ENCODE data around the gene APOBEC3C.
"Not testable (repeated sequence)": the region's sequence is repeated elsewhere in the genome, so short reads cannot be mapped to it uniquely, and the experiment has no call there.

The APOBEC3C gene

GRCh38 chr22:39013942-39014722 is at the start of gene APOBEC3C:
Gene APOBEC3C (plus strand): TSS chr22:39014257. CDS start chr22:39014363, 106 bp downstream.
- DNase-seq: peak; percentile 0

GRCh38 chr22:38964306-38964705 is 49.8 kb upstream of the APOBEC3C start:
- DNase-seq: no peak

GRCh38 chr22:38964989-38965388 is 49.1 kb upstream of the APOBEC3C start:
- DNase-seq: no peak

GRCh38 chr22:38965614-38966379 is 48.3 kb upstream of the APOBEC3C start:
- no peak for DNase-seq

- DNase-seq: no peak
Observed at GRCh38 chr22:38966380-38966702, 47.7 kb upstream of the APOBEC3C start.

GRCh38 chr22:38966942-38967341 is 47.1 kb upstream of the APOBEC3C start:
- no peak for DNase-seq

GRCh38 chr22:38967451-38968450 is 46.3 kb upstream of the APOBEC3C start:
- DNase-seq: no peak

- no peak for DNase-seq
Observed at GRCh38 chr22:38968801-38969200, 45.3 kb upstream of the APOBEC3C start.

- no peak for DNase-seq
Observed at GRCh38 chr22:38970551-38970950, 43.5 kb upstream of the APOBEC3C start.

- DNase-seq: no peak
Observed at GRCh38 chr22:38971202-38971601, 42.9 kb upstream of the APOBEC3C start.

GRCh38 chr22:38971791-38972190 is 42.3 kb upstream of the APOBEC3C start:
- DNase-seq: no peak

- no peak for DNase-seq
Observed at GRCh38 chr22:38972558-38972957, 41.5 kb upstream of the APOBEC3C start.

- DNase-seq: no peak
Observed at GRCh38 chr22:38973289-38974169, 40.5 kb upstream of the APOBEC3C start.

GRCh38 chr22:38974170-38974825 is 39.8 kb upstream of the APOBEC3C start:
- no peak for DNase-seq

- no peak for DNase-seq
Observed at GRCh38 chr22:38974826-38975175, 39.3 kb upstream of the APOBEC3C start.

- DNase-seq: not testable (repeated sequence)
Observed at GRCh38 chr22:38977289-38977688, 36.8 kb upstream of the APOBEC3C start.

- not testable (repeated sequence) for DNase-seq
Observed at GRCh38 chr22:38980587-38980986, 33.5 kb upstream of the APOBEC3C start.

- DNase-seq: no peak
Observed at GRCh38 chr22:38981005-38981991, 32.8 kb upstream of the APOBEC3C start.

GRCh38 chr22:38981992-38982927 is 31.8 kb upstream of the APOBEC3C start, which contains the start of gene APOBEC3B:
Gene APOBEC3B (plus strand): TSS chr22:38982347. CDS start chr22:38982454, 107 bp downstream.
- no peak for DNase-seq

All from NCI-H526 treated with DMSO at 0.1 percent for 48 hours (cell line).